GM10248 (cell line): ENCODE results near the gene ENOX1.

Experiments used
- CTCF ChIA-PET: fragments of 300-600 bp; sonication (Branson Sonifier 250); formaldehyde crosslinking; extraction: SDS; loops from one replicate; lab custom pipeline; 2021; ENCODE audit warnings: antibody characterized with exemption; lab: Yijun Ruan, JAX
- POLR2A ChIA-PET: fragments of 350-650 bp; sonication (Branson Sonifier 250); formaldehyde crosslinking; extraction: SDS; loops from one replicate; lab custom pipeline; 2020; ENCODE audit warnings: antibody characterized with exemption; lab: Yijun Ruan, JAX
- DNase-seq: peaks from one replicate; pipeline ENCODE4 v3.0.0; 2012; ENCODE audit errors: extremely low spot score
- CTCF ChIP-seq: IDR thresholded peaks from 2 replicates; pipeline ENCODE4 v1.5.1; 2012; ENCODE audit warnings: mild to moderate bottlenecking, low read depth; ENCODE audit errors: extremely low read depth, missing control alignments, control extremely low read depth

Gene ENOX1

GRCh38 chr13:43370842-43371241 is 415.9 kb downstream of the ENOX1 start:
- CTCF ChIA-PET = no interaction called here
- no peak for DNase-seq
- no peak for TF ChIP-seq CTCF
- POLR2A ChIA-PET = no interaction called here

GRCh38 chr13:43369319-43369718 is 417.5 kb downstream of the ENOX1 start:
- ChIA-PET POLR2A (no interaction called here), CTCF (no interaction called here)
- TF ChIP-seq CTCF = no peak
- DNase-seq = no peak

- TF ChIP-seq CTCF = no peak
- ChIA-PET POLR2A (no interaction called here), CTCF (no interaction called here)
- peak; percentile 18 for DNase-seq
These were observed 418.8 kb downstream of the ENOX1 start for GRCh38 chr13:43368003-43368402.

- ChIA-PET POLR2A (no interaction called here), CTCF (no interaction called here)
- TF ChIP-seq CTCF = no peak
- DNase-seq = no peak
These were observed 421.8 kb downstream of the ENOX1 start for GRCh38 chr13:43365039-43365344.

GRCh38 chr13:43364210-43365038 is 422.3 kb downstream of the ENOX1 start:
- ChIA-PET CTCF (no interaction called here), POLR2A (no interaction called here)
- DNase-seq = no peak
- no peak for TF ChIP-seq CTCF

GRCh38 chr13:43363156-43363953 is 423.4 kb downstream of the ENOX1 start:
- TF ChIP-seq CTCF = no peak
- POLR2A ChIA-PET = no interaction called here
- CTCF ChIA-PET = no interaction called here
- DNase-seq = no peak
